ENCODE data around the gene PSMD6. TPM values are rescaled to one million over a fixed set of nuclear protein-coding genes. Genes with fewer than 3 reads are reported as not detected.

The PSMD6 gene
- polyA plus RNA-seq, 1 donor from 2014 or later = 150 TPM

- Histone ChIP-seq H3K9me3 (ENCODE audit: low read length) (no peaks in the 10 kb centered on the region), H3K27ac (ENCODE audit: low read length) (no peak overlapping the region), H3F3A (ENCODE audit: insufficient read depth, low read length, poor library complexity, severe bottlenecking) (no peaks in the 10 kb centered on the region), H3K4me3 (ENCODE audit: low read length) (no peak overlapping the region), H3K36me3 (ENCODE audit: insufficient read depth, low read length) (no peaks in the 10 kb centered on the region), H3K9me2 (ENCODE audit: insufficient read depth, low read length) (no peaks in the 10 kb centered on the region), H3K79me2 (replicated peaks; ENCODE audit: insufficient read depth, low read length) (no peaks in the 10 kb centered on the region), H3K4me2 (ENCODE audit: low read length) (no peak overlapping the region), H4K20me1 (ENCODE audit: insufficient read depth) (no peaks in the 10 kb centered on the region), H2AFZ (ENCODE audit: low read depth, low read length) (no peak overlapping the region), H3K9ac (ENCODE audit: low read length) (no peak overlapping the region), H3K27me3 (ENCODE audit: insufficient read depth, low read depth, low read length) (no peaks in the 10 kb centered on the region)
- TF ChIP-seq CTCF (IDR thresholded peaks at IDR 0.05; ENCODE audit: poor library complexity, severe bottlenecking) = no peak
- TF ChIP-seq REST (IDR thresholded peaks at IDR 0.05; ENCODE audit: borderline replicate concordance) = no peak
- TF ChIP-seq RAD21 (conservative IDR thresholded peaks at IDR 0.05) = no peak
- no peak for TF ChIP-seq MXI1 (conservative IDR thresholded peaks at IDR 0.05; ENCODE audit: poor library complexity, severe bottlenecking)
- no peak for TF ChIP-seq TAF1 (IDR thresholded peaks at IDR 0.05; ENCODE audit: low read depth)
- TF ChIP-seq SMC3 (conservative IDR thresholded peaks at IDR 0.05; ENCODE audit: poor library complexity) = no peak
- TF ChIP-seq POLR2AphosphoS5 (IDR thresholded peaks at IDR 0.05) = no peak
- TF ChIP-seq EZH2 (IDR thresholded peaks at IDR 0.05; ENCODE audit: borderline replicate concordance, insufficient read depth, low read length, poor library complexity, severe bottlenecking) = no peak
Observed at GRCh38 chr3:63976872-63977200, 46.5 kb downstream of the PSMD6 start.

GRCh38 chr3:63976161-63976871 lies 47.0 kb downstream of the PSMD6 start:
- no peak overlapping the region for H2AFZ ChIP-seq (ENCODE audit: low read depth, low read length)
- no peak overlapping the region for H3K9ac ChIP-seq (ENCODE audit: low read length)
- no peaks in the 10 kb centered on the region for H3K36me3 ChIP-seq (ENCODE audit: insufficient read depth, low read length)
- no peaks in the 10 kb centered on the region for H3K79me2 ChIP-seq (replicated peaks; ENCODE audit: insufficient read depth, low read length)
- no peaks in the 10 kb centered on the region for H3K9me2 ChIP-seq (ENCODE audit: insufficient read depth, low read length)
- no peak overlapping the region for H3K27ac ChIP-seq (ENCODE audit: low read length)
- H3K9me3 ChIP-seq (ENCODE audit: low read length) = no peaks in the 10 kb centered on the region
- no peaks in the 10 kb centered on the region for H3F3A ChIP-seq (ENCODE audit: insufficient read depth, low read length, poor library complexity, severe bottlenecking)
- no peak overlapping the region for H3K4me3 ChIP-seq (ENCODE audit: low read length)
- TF ChIP-seq MXI1 (conservative IDR thresholded peaks at IDR 0.05; ENCODE audit: poor library complexity, severe bottlenecking) (no peak), RAD21 (conservative IDR thresholded peaks at IDR 0.05) (no peak), EZH2 (IDR thresholded peaks at IDR 0.05; ENCODE audit: borderline replicate concordance, insufficient read depth, low read length, poor library complexity, severe bottlenecking) (no peak), CTCF (IDR thresholded peaks at IDR 0.05; ENCODE audit: poor library complexity, severe bottlenecking) (no peak), TAF1 (IDR thresholded peaks at IDR 0.05; ENCODE audit: low read depth) (no peak), POLR2AphosphoS5 (IDR thresholded peaks at IDR 0.05) (no peak), REST (IDR thresholded peaks at IDR 0.05; ENCODE audit: borderline replicate concordance) (no peak)
- H3K27me3 ChIP-seq (ENCODE audit: insufficient read depth, low read depth, low read length) = no peaks in the 10 kb centered on the region
- no peaks in the 10 kb centered on the region for H4K20me1 ChIP-seq (ENCODE audit: insufficient read depth)
- no peak overlapping the region for H3K4me2 ChIP-seq (ENCODE audit: low read length)

All from neural cell (in vitro differentiated cells).